ENCODE data around the gene PHF5A.

PHF5A gene

DNA sequence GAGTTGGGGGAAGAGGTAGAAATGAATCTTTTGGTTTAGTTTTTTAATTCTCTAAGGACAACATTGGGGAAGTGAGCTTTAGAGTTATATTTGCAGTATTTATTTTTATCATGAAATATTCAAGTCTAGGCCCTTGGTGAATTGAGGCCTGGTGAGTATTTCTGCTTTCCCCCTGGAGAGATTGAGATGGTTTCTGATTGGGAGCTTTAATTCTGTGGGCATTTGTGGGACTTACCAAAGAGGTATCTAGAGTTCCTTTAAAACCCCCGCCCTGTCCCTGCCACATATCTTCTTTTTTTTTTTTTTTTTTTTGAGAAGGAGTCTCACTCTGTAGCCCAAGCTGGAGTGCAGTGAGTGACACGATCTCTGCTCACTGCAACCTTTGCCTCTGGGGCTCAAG, 10.0 kb upstream of the PHF5A start:
- Histone ChIP-seq H3K27me3 (ENCODE audit: control insufficient read depth, low read length) (no peaks in the 10 kb centered on the region), H3K36me3 (ENCODE audit: control insufficient read depth, low read length) (peaks cover 44% of the 10 kb centered on the region), H3K4me1 (ENCODE audit: control insufficient read depth, low read length) (peaks cover 79% of the 10 kb centered on the region), H3K9me2 (replicated peaks; ENCODE audit: control insufficient read depth, low read length) (no peaks in the 10 kb centered on the region), H3K9me3 (ENCODE audit: control insufficient read depth, insufficient read depth, low read length) (no peaks in the 10 kb centered on the region), H3K4me2 (ENCODE audit: low read length) (peak overlapping the region; percentile 59), H3K27ac (ENCODE audit: low read depth, low read length) (peak overlapping the region; percentile 56), H3K79me2 (ENCODE audit: control insufficient read depth, low read length) (peaks cover 96% of the 10 kb centered on the region), H4K20me1 (ENCODE audit: control insufficient read depth, insufficient read depth, low read depth, low read length) (peaks cover 18% of the 10 kb centered on the region; the same call in 1 of the 2 replicates), H3K4me3 (ENCODE audit: low read length) (peak overlapping the region; percentile 43), H3F3A (ENCODE audit: control insufficient read depth, insufficient read depth) (peaks cover 3% of the 10 kb centered on the region)
- TF ChIP-seq, protein P1, sequence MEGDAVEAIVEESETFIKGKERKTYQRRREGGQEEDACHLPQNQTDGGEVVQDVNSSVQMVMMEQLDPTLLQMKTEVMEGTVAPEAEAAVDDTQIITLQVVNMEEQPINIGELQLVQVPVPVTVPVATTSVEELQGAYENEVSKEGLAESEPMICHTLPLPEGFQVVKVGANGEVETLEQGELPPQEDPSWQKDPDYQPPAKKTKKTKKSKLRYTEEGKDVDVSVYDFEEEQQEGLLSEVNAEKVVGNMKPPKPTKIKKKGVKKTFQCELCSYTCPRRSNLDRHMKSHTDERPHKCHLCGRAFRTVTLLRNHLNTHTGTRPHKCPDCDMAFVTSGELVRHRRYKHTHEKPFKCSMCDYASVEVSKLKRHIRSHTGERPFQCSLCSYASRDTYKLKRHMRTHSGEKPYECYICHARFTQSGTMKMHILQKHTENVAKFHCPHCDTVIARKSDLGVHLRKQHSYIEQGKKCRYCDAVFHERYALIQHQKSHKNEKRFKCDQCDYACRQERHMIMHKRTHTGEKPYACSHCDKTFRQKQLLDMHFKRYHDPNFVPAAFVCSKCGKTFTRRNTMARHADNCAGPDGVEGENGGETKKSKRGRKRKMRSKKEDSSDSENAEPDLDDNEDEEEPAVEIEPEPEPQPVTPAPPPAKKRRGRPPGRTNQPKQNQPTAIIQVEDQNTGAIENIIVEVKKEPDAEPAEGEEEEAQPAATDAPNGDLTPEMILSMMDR (IDR thresholded peaks at IDR 0.05; ENCODE audit: low read depth, low read length, poor library complexity, severe bottlenecking), result no peak
- TF ChIP-seq EZH2phosphoT487 (IDR thresholded peaks at IDR 0.05; ENCODE audit: borderline replicate concordance, low read length), result no peak

- Histone ChIP-seq H3K27ac (ENCODE audit: low read depth, low read length) (no peak overlapping the region), H4K20me1 (ENCODE audit: control insufficient read depth, insufficient read depth, low read depth, low read length) (peaks cover 10% of the 10 kb centered on the region; the same call in 1 of the 2 replicates), H3K79me2 (ENCODE audit: control insufficient read depth, low read length) (peaks cover 95% of the 10 kb centered on the region), H3K4me2 (ENCODE audit: low read length) (peak overlapping the region; percentile 39), H3F3A (ENCODE audit: control insufficient read depth, insufficient read depth) (peaks cover 3% of the 10 kb centered on the region), H3K36me3 (ENCODE audit: control insufficient read depth, low read length) (peaks cover 43% of the 10 kb centered on the region), H3K4me3 (ENCODE audit: low read length) (0 out of 2 replicates have a peak overlapping the region, but pooled peaks have one; percentile 31), H3K9me3 (ENCODE audit: control insufficient read depth, insufficient read depth, low read length) (no peaks in the 10 kb centered on the region), H3K9me2 (replicated peaks; ENCODE audit: control insufficient read depth, low read length) (no peaks in the 10 kb centered on the region), H3K27me3 (ENCODE audit: control insufficient read depth, low read length) (no peaks in the 10 kb centered on the region), H3K4me1 (ENCODE audit: control insufficient read depth, low read length) (peaks cover 74% of the 10 kb centered on the region)
- TF ChIP-seq, protein P1 (IDR thresholded peaks at IDR 0.05; ENCODE audit: low read depth, low read length, poor library complexity, severe bottlenecking), result no peak
- TF ChIP-seq EZH2phosphoT487 (IDR thresholded peaks at IDR 0.05; ENCODE audit: borderline replicate concordance, low read length), result no peak
Measured at GRCh38 chr22:41474872-41475451, 6.5 kb upstream of the PHF5A start.

GRCh38 chr22:41471568-41471967, 3.1 kb upstream of the PHF5A start:
- H3K27me3 ChIP-seq (ENCODE audit: control insufficient read depth, low read length), result no peaks in the 10 kb centered on the region
- peaks cover 62% of the 10 kb centered on the region for H3K4me1 ChIP-seq (ENCODE audit: control insufficient read depth, low read length)
- H3K36me3 ChIP-seq (ENCODE audit: control insufficient read depth, low read length), result peaks cover 40% of the 10 kb centered on the region
- no peaks in the 10 kb centered on the region for H3K9me3 ChIP-seq (ENCODE audit: control insufficient read depth, insufficient read depth, low read length)
- H3K4me3 ChIP-seq (ENCODE audit: low read length), result no peak overlapping the region
- peak overlapping the region; percentile 84; the same call in 1 of the 2 replicates for H3K4me2 ChIP-seq (ENCODE audit: low read length)
- TF ChIP-seq, protein P1 (IDR thresholded peaks at IDR 0.05; ENCODE audit: low read depth, low read length, poor library complexity, severe bottlenecking), result no peak
- TF ChIP-seq EZH2phosphoT487 (IDR thresholded peaks at IDR 0.05; ENCODE audit: borderline replicate concordance, low read length), result no peak
- H4K20me1 ChIP-seq (ENCODE audit: control insufficient read depth, insufficient read depth, low read depth, low read length), result no peaks in the 10 kb centered on the region
- no peaks in the 10 kb centered on the region for H3F3A ChIP-seq (ENCODE audit: control insufficient read depth, insufficient read depth)
- no peak overlapping the region for H3K27ac ChIP-seq (ENCODE audit: low read depth, low read length)
- no peaks in the 10 kb centered on the region for H3K9me2 ChIP-seq (replicated peaks; ENCODE audit: control insufficient read depth, low read length)
- H3K79me2 ChIP-seq (ENCODE audit: control insufficient read depth, low read length), result peaks cover 96% of the 10 kb centered on the region

All from DOHH2 (cell line).